HFF-Myc (cell line): Measurements from ENCODE around the gene LMOD1.
"Not testable (repeated sequence)": the region's sequence is repeated elsewhere in the genome, so short reads cannot be mapped to it uniquely, and the experiment has no call there.

Experiments used
- DNase-seq: peaks from one replicate; pipeline ENCODE4 v3.0.0-alpha.2; 2011; ENCODE audit warnings: low read depth; ENCODE audit errors: extremely low read depth
- H3K4me3 ChIP-seq: replicated peaks from 2 replicates; pipeline ENCODE4 v1.5.1; 2011; ENCODE audit warnings: low read depth, mild to moderate bottlenecking, control low read depth, low read length
- TF ChIP-seq, protein P1 (sequence below): IDR thresholded peaks from 2 replicates; pipeline ENCODE4 v1.5.1; 2012; ENCODE audit warnings: mild to moderate bottlenecking, low read depth, low read length, control low read depth; ENCODE audit errors: missing control alignments

LMOD1 gene

DNA sequence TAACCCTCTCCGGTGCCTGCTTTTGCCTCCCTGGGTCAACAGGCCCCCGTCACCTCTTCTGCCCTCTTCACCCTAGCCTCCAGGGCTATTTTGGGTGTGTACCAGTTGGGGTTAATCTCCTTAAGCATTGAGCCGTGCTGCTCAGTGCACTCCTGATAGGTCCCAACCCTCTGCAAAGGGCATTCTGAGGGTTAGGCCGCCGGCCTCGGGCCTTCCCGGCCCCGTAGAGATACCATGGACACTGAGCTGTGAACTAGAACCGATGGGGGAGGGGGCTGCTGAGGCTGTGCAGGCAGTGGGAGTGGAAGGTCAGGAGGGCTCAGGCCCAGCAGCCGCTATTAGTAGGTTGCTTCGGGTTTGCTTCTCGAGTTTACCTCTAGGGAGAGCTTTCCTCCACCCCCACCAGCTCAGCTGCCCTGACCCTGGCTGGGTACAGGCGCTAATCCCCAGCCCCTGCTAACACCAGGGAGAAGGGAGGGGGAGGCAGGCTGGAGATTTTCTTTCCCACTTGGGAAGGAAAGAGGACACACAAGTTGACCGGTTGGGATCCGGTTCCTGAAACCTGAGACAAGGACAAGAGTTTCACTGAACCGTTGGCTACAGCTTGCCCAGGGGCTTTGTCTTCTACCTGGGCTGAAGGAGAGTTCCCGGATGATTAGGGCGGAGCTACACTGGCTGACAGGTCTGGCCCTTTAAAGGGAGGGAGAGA is 4.8 kb downstream of the LMOD1 start:
- no peak for DNase-seq
- TF ChIP-seq, protein P1, sequence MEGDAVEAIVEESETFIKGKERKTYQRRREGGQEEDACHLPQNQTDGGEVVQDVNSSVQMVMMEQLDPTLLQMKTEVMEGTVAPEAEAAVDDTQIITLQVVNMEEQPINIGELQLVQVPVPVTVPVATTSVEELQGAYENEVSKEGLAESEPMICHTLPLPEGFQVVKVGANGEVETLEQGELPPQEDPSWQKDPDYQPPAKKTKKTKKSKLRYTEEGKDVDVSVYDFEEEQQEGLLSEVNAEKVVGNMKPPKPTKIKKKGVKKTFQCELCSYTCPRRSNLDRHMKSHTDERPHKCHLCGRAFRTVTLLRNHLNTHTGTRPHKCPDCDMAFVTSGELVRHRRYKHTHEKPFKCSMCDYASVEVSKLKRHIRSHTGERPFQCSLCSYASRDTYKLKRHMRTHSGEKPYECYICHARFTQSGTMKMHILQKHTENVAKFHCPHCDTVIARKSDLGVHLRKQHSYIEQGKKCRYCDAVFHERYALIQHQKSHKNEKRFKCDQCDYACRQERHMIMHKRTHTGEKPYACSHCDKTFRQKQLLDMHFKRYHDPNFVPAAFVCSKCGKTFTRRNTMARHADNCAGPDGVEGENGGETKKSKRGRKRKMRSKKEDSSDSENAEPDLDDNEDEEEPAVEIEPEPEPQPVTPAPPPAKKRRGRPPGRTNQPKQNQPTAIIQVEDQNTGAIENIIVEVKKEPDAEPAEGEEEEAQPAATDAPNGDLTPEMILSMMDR = no peak
- no peak overlapping the region for H3K4me3 ChIP-seq

DNA sequence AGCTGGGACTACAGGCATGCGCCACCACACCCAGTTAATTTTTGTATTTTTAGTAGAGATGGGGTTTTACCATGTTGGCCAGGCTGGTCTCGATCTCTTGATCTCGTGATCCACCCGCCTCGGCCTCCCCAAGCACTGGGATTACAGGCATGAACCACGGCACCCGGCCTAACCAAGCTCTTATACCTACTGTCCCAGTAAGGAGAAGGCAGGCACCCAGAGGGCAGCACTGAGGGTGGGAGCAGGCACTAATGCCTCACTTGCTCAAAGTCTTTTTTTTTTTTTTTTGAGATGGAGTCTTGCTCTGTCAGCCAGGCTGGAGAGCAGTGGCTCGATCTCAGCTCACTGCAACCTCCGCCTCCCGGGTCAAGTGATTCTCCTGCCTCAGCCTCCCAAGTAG is 6.0 kb downstream of the LMOD1 start:
- not testable (repeated sequence) for H3K4me3 ChIP-seq, DNase-seq

DNA sequence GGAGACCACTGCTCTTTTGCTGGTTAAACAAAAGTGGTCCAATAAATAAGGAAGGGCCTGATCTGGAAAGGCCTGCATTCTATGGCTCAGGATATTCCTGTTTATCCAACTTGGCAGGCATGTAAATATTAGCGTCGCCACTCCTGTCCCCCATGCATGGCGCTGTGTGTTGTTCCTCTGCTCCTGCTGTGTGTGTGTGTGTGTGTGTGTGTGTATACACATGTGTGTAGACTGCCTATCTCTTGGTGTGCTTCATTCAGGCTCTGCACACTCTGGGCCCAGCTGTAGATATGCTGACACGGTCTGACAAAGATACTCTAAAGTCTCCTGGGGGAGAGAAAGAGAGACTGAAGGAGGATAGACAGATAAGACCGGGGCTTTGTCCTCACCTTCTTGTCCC is 6.8 kb downstream of the LMOD1 start:
- no peak overlapping the region for H3K4me3 ChIP-seq
- no peak for DNase-seq
- TF ChIP-seq, protein P1 = no peak

DNA sequence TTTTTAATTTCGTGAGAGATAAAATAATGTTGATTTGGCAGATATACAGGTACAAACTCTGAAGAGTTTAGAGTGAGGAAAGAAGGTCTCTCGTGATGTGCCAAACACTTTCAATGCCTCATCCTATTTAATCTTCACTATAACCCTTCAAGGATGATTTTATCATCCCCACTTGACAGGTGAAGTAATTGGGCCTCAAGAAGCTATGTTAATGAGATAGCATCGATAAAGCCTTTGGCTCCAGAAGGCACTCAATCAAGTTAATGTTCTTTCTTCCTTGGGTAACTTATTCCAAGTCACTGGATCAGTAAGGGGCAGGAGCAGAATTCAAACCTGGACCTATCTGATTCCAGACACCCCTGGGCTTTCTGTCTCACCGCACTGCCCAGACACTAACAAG is 7.2 kb downstream of the LMOD1 start:
- no peak overlapping the region for H3K4me3 ChIP-seq
- no peak for DNase-seq
- TF ChIP-seq, protein P1 = no peak

DNA sequence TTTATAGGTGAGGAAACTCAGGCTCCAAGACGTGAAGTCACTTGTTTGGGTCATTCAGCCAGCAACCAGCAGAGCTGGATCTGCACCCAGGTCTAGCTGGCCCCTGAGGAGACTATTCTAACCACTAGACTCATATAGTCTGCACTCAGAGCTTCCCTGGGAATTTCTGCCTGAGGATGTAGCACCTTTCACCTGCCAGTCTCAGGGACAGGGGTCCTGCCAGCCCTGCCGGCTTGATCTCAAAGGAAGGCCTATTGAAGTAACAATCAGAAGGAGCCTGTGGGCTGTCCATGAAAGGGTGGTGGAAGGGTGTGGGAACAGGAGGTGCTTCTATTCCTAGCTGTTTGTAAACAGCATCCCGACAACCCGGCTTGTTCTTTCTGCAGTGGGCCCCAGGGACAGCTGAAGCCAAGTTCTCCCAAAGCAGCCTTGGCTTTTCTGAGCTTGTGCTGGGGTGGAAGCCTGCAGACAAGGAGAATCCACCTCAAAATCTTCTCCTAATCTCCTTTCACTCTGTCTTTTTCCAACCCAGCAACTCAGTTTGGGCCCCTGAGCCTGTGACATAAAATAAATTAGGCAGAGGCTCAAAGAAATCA is 7.8 kb downstream of the LMOD1 start:
- TF ChIP-seq, protein P1 = no peak
- no peak for DNase-seq

DNA sequence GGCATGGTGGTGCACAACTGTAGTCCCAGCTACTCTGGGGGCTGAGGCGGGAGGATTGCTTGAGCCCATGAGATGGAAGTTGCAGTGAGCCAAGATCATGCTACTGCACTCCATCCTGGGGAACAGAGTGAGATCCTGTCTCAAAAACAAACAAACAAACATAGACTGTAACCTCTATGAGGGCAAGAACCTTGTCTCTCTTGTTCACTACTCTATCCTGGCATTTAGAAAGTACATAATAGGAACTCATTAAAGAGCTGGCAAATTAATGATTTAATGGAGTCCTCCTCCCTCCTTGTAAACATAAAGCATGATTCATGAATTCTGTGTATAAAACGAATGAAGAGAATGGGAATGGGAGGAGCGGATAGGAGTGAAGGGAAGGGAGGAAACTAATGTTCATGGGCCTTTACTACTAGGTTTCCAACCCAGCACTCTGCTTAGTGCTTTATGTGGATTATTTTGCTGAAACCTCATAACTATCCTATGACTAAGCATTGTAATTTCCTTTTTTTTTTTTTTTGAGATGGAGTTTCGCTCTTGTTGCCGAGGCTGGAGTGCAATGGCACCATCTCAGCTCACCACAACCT is 8.6 kb downstream of the LMOD1 start:
- TF ChIP-seq, protein P1 = no peak
- no peak overlapping the region for H3K4me3 ChIP-seq
- DNase-seq = peak; percentile 45

More for the DNA sequence above, 7.8 kb downstream of the LMOD1 start:
- no peak overlapping the region for H3K4me3 ChIP-seq

DNA sequence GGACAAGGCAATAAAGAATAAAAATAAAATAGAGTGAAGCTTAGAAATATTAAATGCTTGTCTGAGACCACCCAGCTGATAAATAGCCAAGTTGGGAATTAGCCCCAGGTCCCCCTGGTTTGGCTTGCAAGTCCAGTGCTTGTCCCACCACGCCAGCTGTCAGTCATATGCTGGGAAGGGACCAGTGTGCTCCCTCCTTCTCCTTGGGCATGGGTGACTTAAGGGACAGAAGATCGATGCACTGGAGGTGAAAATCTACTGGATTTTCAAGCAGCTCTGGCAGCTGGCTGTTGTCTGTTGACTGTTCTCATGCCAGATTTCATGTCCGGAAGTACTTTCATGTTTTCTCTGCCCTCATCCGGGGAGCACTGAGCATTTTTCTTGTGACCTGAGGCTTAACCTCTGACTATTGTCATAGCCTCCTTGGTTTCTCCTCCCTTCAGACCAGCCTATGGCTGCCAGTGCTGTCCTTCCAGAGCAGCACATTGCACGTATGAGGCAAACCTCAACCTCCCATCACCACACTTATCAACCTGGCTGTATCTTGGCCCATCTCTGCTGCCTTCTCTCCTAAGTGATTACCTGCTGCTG is 12.4 kb downstream of the LMOD1 start:
- no peak overlapping the region for H3K4me3 ChIP-seq
- no peak for DNase-seq
- TF ChIP-seq, protein P1 = no peak
